ENCODE data around the gene EEF2.
A peak's percentile ranks its signal among the peaks of the same experiment; 100 is the strongest.

EEF2 gene

DNA sequence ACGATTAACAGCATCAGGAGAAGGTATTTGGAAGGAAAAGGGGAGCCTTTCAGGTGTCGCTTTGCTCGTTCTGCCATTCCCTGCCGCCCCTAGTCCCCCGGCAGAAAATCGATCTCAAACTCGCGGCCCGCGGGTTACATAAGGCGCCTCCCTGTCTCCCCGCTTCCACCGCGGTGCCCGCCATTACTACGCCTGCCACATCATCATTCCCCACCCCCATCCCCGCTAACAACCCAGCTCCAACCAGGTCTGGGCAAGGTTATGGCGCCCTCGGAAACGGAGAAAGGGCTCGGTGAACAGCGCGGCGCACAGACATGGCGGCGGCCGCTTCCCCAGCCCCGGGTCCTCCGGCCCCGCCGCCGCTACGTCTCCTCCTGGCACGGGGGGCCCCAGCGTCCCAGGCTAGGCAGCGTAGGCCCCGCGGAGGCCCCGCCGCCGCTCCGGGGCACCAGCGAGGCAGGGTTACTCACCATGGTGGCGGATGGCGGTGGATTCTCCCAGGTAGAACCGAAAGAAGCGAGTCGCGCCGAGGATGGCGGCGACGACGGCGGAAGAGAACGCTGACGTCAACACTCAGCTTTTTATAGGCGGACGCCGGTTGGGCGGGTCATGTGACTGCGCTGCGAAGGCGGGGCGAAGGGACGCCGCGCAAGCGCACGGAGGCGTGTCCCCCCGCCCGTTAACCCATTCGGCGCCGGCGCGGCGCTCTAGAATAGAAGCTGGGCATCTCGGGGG lies at the start of gene EEF2:
Gene EEF2, minus strand, starts transcription at position 556 of the 735 bp plus-strand sequence. Its CDS starts 83 bp downstream, at position 473.
- DNase-seq (ENCODE audit: low read depth in 1 of 2, low spot score in 1 of 2), result peak; percentile 85 to 89

DNA sequence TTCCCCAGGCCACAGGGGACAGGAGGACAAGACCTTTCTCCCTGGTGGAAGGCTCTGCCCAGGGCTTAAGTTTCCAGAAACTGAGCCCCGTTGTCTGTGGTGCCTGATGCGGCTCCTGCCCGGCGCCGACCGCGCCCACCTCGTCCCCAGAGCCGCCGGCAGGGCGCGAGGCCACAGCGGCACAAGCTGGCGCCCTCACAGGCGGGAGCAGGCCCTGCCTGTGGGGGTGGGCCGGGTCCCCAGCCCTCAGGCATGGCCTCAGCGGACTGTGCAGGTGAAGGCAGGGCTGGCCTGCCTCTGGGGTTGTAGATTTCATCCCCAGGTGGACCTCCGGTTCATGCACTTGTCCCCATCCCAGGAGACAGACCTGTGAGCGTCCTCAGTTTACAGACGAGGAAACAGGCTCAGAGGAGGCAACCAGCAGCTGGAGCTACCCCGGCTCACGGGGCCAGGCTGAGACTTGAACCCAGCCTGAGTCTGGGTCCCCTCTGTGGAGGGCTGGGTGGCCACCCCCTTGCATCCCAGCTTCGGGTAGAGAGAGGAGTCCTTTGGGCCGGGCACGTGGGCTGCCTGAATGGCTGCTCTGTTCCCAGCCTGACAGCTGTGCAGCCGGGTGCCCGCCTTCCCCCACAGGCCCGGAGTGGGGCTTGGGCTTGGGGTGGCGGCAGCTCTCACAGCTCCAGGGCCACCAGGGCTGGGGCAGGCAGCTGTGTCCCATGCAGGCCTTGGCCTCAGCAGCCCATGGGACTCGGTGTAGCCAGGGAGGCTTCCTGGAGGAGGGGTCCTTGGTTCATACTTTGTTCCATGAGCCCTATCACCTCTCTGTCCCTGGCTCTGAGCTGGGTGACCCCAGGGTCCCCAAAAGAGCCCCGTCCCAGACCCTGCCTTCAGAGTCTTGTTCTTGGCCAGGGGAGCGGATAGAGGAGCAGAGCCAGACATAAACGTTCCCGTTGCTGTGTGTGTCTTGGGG lies 49.1 kb upstream of the EEF2 start:
- DNase-seq (ENCODE audit: low read depth in 1 of 2, low spot score in 1 of 2), result no peak

DNA sequence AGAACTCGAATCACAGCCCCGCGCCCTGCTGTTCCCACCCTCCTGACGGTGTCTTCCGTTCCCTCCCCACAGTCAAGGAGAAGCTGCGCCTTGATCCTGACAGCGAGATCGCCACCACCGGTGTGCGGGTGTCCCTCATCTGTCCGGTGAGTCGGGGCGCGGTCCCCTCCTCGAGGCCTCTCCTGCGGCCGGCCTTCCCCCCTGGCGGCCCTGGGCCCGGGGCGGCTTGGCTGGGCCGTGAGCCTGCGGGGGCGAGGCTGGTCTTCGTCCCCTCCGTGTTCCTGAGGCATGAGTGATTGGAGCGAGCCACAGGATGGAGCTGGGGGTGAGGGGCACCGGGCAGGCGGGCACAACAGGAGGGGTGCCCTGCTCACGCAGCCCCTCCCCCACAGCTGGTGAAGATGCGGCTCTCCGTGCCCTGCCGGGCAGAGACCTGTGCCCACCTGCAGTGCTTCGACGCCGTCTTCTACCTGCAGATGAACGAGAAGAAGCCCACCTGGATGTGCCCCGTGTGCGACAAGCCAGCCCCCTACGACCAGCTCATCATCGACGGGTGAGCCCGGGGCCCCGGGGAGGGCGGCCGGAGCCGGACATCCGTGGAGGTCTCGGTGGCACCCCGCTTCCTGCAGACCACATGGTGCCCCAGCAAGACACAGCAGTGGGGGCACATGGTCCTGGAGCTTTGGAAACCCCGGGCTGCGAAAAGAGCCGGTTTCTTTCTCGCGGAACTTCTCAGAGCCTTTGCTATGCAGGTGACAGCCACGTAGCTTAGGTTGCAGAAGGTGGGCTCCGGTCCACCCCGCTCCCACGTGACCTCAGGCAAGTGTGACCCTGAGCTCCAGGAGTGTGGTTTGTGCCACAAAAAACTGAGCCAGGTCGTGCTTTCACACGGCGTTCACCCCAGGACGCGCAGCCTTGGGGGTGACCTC lies 48.0 kb upstream of the EEF2 start:
- DNase-seq (ENCODE audit: low read depth in 1 of 2, low spot score in 1 of 2), result no peak

DNA sequence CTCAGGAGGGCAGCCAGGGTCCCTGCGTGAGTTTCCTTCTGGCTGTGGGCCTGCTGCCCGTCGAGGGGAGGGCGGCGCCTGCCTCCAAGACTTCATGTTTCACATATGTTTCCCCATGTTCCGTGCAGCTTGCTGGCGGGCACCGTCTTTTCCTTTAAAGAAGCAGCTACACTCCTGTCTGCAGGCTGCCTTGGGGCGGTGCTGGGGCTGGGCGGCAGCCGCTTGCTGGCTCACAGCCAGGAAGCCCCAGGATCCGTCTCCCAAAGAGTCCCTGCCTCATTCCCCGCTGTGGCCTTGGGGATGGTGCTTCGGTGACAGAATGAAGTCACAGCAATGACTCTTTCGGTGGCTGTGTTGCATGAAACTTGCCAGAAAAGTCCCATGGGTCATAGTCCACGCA lies 47.2 kb upstream of the EEF2 start:
- DNase-seq (ENCODE audit: low read depth in 1 of 2, low spot score in 1 of 2), result no peak

DNA sequence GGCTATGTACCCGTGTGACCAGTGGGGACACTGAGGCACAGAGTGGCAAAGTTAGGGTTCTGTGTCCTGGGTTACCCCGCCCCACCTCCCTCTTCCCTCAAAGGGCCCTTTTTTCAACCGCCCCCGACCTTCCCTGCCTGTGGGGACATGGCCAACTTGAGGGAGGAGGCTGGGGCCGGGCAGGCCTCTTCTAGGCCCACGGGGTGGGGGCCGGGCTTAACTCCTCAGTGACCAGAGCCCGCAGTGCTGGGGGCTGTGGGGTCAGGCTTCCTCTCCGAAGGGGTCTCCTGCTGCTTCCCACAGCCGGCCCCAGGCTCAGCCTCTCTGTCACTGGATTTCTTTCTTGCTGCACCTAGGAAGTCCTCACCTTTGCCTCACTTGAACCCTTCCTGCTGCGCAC lies 46.2 kb upstream of the EEF2 start:
- no peak for DNase-seq (ENCODE audit: low read depth in 1 of 2, low spot score in 1 of 2)

DNA sequence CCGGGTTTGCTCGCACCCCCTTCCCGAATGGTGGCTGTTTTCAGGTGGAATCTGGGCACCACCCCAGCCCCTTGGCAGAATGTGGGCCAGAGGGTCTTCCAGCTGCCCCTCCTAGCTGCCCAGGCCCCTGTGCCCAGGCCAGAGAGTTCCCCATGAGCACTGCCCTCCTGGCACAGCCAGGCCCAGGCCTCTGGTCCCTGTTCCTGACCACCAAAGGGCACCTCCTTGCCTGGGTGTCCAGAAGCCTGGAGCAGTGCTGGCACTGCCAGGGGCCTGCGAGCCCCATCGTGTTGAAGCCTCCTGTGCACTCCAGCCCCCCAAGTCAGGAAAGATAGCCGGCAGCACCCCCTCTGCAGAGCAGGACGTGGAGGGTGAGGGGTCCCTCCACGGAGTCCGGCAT lies 45.7 kb upstream of the EEF2 start:
- no peak for DNase-seq (ENCODE audit: low read depth in 1 of 2, low spot score in 1 of 2)

DNA sequence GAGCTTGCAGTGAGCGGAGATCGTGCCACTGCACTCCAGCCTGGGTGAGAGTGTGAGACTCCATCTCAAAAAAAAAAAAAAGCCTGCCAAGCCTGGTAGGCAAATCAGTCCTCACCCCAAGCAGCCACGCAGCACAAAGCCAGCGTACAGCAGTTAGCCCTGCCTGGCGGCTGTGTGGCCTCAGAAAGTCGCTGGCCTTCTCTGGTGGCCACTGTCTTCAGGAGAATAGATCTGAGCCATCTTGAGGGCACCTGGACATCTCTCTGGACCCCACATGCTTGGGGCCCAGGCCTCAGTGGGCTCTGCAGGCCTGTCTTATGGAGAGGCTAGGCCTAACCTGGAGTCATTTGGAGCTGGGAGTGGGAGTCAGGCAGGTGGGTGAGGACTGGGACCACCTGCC lies 45.3 kb upstream of the EEF2 start:
- DNase-seq (ENCODE audit: low read depth in 1 of 2, low spot score in 1 of 2), result no peak

DNA sequence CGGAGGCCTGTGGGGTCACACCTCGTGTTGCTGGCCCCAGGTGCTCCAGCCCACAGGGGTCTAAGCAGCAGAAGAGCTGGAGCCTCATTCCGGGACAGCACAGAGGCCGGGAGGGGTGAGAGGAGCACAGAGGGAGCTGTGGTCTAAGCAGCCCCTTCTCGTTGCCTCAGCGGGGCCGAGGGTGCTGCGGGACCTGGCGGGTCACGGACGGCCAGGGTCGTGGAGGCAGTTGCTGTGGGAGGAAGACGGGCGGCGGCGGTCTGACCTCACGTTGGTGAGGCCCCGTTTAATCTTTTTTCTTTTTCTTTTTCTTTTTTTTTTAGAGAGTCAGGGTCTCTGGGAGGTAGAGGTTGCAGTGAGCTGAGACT lies 44.0 kb upstream of the EEF2 start:
- no peak for DNase-seq (ENCODE audit: low read depth in 1 of 2, low spot score in 1 of 2)

DNA sequence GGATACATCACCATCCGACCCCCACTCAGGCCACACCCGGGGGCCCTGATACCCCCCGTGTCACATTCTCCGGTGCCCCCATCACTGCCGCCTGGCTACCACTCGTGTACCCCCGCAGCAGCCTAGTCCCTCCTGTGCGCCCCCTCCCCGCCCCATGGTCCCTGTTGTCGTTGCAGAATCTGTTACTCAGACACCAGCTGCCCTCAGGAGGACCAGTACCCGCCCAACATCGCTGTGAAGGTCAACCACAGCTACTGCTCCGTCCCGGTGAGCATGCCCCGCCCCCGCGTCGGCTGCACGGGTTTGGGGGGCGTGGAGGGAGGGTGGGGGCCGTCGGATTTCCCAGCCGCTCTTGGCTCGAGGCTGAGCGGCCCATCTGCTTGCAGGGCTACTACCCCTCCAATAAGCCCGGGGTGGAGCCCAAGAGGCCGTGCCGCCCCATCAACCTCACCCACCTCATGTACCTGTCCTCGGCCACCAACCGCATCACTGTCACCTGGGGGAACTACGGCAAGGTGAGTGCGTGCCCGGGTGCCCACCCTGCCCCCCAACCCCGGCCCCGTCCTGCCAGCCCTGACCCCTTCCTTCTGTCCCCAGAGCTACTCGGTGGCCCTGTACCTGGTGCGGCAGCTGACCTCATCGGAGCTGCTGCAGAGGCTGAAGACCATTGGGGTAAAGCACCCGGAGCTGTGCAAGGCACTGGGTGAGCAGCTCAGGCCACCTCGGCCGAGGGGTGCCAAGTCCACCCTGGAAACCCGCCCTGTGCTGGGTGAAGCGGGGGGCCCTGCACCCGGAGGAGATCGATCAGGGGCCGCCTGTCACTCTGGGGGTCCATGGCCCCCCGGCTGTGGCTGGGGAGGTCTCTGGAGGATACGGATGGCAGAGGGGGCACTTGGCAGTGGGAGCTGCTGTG lies 43.3 kb upstream of the EEF2 start:
- no peak for DNase-seq (ENCODE audit: low read depth in 1 of 2, low spot score in 1 of 2)

DNA sequence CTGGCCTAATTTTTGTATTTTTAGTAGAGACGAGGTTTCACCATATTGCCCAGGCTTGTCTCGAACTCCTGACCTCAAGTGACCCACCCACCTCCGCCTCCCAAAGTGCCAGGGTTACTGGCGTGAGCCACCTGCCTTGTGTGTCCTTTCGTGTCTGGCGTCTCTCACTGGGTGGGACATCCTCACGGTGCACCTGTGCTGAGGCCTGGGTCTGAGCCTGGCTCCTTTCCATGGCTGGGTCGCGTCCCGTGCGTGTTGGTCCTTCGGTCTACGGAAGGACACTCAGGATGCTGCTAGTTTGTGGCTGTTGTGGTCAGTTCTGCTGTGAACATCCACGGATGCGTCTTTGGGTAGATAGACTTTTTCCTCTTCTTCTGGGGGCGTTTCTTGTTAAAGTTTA lies 41.9 kb upstream of the EEF2 start:
- no peak for DNase-seq (ENCODE audit: low read depth in 1 of 2, low spot score in 1 of 2)

DNA sequence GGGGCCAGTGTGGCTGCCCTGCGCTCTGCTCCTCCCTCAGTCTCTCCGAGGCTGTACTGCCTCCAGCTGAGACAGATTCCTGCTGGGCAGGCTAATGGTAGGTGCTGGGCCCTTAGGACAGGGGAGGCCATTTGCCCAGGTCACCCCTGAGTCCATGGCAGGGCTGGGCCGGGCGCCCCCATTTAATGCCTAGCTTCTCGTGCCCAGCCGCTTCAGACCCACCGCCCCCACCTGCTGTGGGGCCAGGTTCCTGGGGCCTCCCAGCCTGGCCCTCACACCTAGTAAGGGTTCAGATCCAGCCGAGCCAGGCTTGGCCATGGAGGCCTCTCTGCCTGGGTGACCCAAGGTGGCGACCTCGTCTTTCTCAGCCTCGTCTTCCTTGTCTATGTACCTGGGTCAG lies 40.1 kb upstream of the EEF2 start:
- DNase-seq (ENCODE audit: low read depth in 1 of 2, low spot score in 1 of 2), result no peak

DNA sequence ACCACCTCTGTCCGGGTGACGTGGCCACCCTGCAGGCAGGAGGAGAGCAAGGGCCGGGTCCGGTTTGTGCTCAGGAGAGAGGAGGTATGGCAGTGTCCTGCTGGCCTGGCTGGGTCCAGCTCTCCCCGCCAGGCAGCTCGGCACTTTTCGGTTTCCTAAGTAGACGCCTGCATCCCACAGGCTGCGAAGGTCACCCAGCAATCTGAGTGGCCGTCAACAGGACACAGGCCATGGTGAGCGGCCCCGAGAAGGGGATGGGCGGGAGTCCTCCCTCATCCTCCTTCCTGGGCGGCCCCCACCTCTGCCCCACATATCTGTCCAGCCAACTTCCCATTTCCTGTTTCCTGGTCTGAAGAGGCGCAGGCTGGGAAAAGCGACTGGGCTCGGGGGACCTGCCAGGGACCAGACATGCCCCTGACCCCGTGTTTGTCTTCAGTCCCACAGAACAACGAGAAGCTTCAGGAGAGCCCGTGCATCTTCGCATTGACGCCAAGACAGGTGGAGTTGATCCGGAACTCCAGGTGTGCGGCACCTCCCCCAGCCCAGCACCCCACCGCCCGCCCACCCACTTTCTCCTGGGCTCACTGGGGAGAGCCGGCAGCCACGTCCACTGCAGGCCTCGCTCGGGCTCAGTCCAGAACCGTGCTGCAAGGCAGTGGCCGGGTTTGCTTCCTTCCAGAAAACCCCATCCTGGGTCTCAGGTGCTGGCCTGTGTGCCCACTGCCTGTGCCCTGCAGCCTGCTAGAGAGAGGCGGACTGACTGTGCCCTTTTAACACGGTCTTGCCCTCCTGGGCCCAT lies 38.5 kb upstream of the EEF2 start:
- no peak for DNase-seq (ENCODE audit: low read depth in 1 of 2, low spot score in 1 of 2)

DNA sequence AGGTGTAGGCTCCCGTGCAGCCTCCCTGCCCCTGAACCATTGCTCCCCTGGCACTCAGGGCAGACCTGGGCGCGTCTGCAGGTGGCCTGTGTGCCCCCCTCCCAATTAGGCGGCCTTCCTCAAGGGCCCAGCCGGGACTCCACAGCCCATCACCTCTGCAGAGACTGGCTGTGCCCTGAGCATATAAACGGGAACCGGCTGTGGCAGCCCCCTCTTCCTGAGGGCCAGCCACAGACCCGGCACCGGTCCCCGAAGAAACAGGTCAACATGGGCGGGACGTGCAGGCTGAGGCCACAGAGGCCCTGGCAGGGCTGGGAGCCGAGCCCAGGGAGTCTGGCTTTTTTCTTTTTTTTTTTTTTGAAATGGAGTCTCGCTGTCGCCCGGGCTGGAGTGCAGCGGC lies 34.3 kb upstream of the EEF2 start:
- DNase-seq (ENCODE audit: low read depth in 1 of 2, low spot score in 1 of 2), result no peak

DNA sequence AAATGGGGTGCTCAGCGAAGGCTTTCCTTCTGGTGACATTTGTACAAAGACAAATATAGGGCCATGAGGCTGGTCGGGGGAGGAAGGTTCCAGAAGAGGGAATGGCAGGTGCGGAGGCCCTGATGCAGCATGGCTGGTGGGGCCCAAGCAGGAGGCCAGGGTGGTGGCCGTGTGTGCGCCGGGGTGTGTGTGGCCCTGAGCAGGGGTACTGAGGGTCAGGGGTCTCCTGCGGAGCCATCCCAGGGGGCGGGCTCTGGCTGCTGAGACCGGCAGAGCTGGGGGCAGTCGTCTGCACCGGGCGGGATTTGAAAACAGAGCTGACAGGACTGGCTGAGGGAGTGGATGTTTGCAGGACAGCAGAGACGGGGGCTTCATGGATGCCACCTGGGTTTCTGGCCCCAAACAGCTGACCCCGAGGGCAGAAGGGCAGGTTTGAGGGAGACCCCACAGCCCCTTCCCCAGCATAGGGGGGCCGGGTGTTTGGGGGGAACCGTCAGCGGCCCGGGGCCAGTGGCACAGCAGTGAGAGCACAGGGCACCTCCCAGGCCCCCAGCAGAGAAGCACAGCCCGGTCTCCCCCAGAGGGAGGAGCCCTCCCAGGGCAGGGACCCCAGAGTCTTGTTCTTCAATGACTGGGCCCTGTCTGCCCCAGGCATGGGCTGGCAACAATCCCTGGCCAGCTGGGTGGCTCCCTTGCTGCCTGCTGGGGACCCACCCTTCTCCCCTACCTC lies 33.7 kb upstream of the EEF2 start:
- DNase-seq (ENCODE audit: low read depth in 1 of 2, low spot score in 1 of 2), result no peak

DNA sequence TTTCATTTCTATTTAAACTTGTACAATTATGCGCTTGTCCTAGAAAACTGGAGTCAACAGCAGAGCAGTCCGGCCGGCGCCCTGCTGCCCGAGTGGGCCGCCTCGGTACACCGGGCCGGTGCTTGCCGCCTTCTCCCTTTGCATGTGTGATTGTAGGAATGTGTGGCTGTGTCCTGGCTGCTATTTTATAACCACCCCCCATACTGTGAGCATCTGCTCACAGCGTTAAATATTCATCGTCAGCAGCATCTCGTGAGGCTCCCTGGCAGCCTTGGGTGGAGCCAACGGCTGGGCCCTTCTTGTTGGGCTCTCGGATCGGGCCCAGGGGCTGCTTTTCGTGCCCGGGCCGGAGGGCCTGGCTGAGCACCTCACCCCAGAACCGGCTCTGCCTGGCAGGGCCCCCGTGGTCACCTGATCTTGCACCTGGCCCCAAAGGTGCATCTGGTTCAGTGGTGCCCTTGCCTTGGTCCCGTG lies 32.9 kb upstream of the EEF2 start:
- no peak for DNase-seq (ENCODE audit: low read depth in 1 of 2, low spot score in 1 of 2)

DNA sequence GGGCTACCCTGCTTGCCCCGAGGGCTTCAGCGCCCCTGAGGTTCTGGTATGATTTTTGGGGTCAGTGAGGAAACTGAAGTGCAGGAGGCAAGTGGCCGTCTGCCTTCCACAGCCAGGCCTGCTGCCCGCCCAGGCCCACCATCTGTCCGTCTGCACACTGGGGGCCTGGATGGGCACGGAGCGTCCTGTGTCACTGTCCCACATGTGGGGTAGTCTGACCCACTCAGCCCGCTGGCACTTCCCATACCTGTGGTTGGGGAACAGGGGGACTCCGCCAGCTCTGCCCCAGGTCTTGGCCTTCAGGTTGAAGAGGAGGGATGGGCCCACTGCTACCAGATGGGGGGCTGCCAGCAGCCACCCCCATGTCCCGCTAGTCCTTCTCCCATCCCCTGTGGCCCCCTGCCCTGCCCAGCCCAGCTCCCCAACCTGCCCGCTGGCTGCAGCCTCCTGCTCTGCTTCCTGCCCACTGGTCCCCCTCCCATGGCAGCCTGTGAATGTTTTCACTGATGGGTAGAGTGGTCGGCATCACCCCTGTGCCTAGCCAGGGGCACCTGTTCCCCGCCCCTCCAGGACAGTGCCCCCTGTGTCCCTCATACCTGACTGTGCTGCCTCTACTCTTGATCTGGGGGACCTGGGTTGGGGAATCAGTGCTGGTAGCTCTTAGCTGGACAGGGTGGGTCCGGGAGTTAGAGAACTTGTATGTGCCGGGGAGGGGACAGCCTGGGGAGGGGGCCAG lies 31.8 kb upstream of the EEF2 start:
- no peak for DNase-seq (ENCODE audit: low read depth in 1 of 2, low spot score in 1 of 2)

DNA sequence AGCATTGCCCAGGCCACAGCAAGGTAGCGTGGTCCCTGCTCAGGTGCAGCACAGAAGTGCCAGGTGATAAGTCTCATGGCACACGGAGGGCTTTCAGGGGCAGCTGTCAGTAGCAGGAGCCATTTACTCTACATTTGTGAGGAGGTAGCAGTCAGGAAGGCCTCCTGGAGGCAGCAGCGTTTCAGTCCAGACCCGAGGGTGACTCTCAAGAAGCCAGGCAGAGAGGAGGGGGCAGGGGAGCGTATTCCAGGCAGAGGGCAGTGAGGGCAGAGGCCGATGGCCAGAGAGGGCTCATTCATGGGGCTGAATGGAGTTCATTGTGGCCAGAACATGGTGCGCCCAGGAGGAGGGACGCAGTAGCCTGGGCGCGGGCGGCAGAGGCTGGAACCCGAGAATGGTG lies 31.2 kb upstream of the EEF2 start:
- DNase-seq (ENCODE audit: low read depth in 1 of 2, low spot score in 1 of 2), result no peak

Measured in activated CD4-positive, alpha-beta T cell treated with anti-CD3 and anti-CD28 coated beads, Interleukin-2, amount 50 U/mL, for 24 hours (primary cell).